Adrenal gland (tissue), 5 donors: ENCODE results near the gene THADA.

ENCODE experiments used
- CTCF ChIP-seq, 6 experiments: fragments of 450-650 bp in 4 of 6; fragments of 200-600 bp in 2 of 6; sonication (generic) in 1 of 6; IDR thresholded peaks; 1 replicate in 5 of 6; 2 replicates in 1 of 6; pipeline versions ENCODE4 v1.5.1 to v1.8.0; 2016 to 2021; ENCODE audit warnings: antibody characterized with exemption in 6 of 6, mild to moderate bottlenecking in 2 of 6, moderate library complexity in 1 of 6
- POLR2A ChIP-seq, 2 donors: fragments of 450-650 bp; IDR thresholded peaks; one replicate each; pipeline ENCODE4 v1.6.1; 2017; ENCODE audit warnings: antibody characterized with exemption in 2 of 2, mild to moderate bottlenecking in 2 of 2, moderate library complexity in 1 of 2
- donor health status: DM: no; HTN: no; CAD: no.

GRCh38 chr2:43220760-43221123 is 375.1 kb downstream of the THADA start:
- no peak for TF ChIP-seq CTCF (IDR thresholded peaks at IDR 0.05)
- TF ChIP-seq POLR2A (IDR thresholded peaks at IDR 0.05), result no peak
